NCI-H1930 (cell line): ENCODE measurements around the gene SEC61A1.
A peak's percentile ranks its signal among the peaks of the same experiment; 100 is the strongest.

Source experiments
- DNase-seq, 2 experiments: peaks; one replicate each; lab custom pipeline; 2025; lab: John Stamatoyannopoulos, UW

SEC61A1 gene

GRCh38 chr3:128077665-128078064, 25.4 kb downstream of the SEC61A1 start:
- no peak for DNase-seq

DNA sequence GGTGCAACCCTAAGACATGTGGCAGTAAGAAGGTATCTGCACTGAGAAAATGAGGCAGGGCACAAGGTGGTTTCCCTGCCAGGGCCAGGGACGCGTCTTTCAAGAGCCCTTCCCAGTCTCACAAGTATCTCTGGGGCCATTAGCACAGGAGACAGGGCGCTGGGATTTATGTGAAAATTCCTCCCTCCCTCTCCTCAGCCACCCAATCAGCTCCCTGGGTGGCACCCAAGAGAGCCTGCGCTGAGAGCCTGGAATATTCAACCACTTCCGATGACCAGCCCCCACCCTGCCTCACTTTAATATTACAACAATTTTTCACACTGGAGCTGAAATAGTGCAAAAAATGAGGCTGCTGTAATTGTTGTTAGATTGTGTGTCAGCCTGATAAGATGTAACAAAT, 26.1 kb downstream of the SEC61A1 start:
- no peak for DNase-seq

DNA sequence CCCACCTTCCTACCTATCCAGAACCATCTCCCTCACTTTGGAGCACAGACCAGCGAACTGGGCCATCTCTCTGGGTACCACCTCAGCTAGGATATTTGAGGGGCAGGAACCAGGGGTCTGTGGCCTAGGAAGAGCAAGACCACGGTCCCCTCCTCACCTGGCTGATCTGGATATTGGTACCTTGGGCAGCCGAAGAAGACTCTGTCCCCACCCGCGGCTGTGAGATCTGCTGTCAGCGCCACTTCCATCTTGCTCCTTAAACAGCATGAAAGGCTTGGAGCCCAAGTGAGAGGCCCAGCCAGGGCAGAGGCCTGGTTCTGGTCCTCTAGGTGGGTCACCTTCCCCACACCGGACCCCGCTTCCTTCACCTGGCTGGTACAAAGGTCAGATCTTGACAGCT, 26.6 kb downstream of the SEC61A1 start:
- no peak for DNase-seq

- no peak for DNase-seq
Observed at GRCh38 chr3:128079823-128080222, 27.6 kb downstream of the SEC61A1 start.

- no peak for DNase-seq
Observed at GRCh38 chr3:128080323-128081080, 28.3 kb downstream of the SEC61A1 start.

DNA sequence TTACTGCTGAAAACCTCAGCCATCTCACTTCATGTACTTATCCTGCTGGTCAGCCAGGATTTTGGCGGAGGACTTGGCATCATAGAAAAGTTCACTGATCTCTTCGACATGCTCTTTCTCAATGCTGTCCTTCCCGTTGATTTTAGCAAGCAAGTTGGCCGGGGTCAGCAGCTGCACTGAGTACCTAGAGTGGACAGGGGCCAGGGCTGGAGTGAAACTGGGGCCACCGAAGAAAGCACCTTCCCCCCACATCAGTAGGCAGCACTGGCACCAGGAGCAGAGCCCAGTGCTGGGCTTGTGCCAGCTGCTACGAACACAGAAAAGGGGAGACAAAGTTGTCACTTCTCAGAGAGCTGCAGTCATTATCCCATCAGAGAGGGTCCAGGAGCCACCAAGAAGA, 29.0 kb downstream of the SEC61A1 start:
- DNase-seq = no peak

GRCh38 chr3:128081846-128082245, 29.6 kb downstream of the SEC61A1 start:
- no peak for DNase-seq

GRCh38 chr3:128082546-128082945, 30.3 kb downstream of the SEC61A1 start:
- no peak for DNase-seq

GRCh38 chr3:128083396-128083795, 31.2 kb downstream of the SEC61A1 start:
- no peak for DNase-seq

- no peak for DNase-seq
Observed at GRCh38 chr3:128083980-128084674, 31.9 kb downstream of the SEC61A1 start.

- no peak for DNase-seq
Observed at GRCh38 chr3:128084675-128085021, 32.4 kb downstream of the SEC61A1 start.

GRCh38 chr3:128089135-128089534, 36.9 kb downstream of the SEC61A1 start:
- DNase-seq = no peak

- DNase-seq = no peak
Observed at GRCh38 chr3:128091586-128091985, 39.3 kb downstream of the SEC61A1 start.

DNA sequence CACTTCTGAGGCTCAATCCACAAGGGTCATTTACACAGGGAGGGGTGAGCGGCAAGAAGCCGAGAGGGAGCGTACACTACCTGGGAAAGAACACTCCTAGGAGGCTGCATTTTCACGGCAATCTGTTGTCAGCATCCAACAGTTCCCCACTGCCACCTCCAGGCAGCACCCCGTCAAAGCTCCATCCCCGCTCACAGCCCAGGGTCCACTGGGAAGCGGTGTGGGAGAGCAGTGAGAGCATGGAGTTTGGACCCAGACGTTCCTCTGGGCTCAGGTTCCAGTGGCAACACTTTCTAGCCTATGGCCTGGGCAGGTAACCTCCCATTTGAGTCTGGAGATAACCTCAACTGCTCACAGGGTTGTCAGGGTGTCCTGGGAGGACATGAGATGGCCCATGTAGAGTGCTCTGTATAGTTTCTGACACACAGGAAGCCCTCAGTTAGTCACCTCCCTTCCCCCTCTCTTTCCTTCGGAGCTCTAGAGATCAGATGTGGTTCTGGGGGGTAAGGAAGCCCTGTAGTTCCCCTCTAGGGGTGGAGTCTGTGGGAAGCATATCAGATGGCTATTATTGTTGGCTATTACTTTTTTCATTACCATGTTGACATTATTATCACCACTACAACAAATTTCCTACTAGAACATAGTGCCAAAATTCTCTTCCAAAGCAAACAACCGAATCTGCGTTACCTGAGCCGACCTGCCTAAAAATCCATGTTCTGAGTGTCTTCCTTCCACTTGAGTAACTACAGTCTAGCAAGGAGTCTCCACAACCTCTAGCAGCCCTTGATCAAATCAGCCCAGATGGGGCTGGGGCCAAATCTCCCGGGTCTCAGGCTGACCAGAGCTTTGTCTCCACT, 42.3 kb downstream of the SEC61A1 start:
- DNase-seq = no peak

- peak; percentile 11 to 51 for DNase-seq
Observed at GRCh38 chr3:128095222-128095703, 43.0 kb downstream of the SEC61A1 start.

DNA sequence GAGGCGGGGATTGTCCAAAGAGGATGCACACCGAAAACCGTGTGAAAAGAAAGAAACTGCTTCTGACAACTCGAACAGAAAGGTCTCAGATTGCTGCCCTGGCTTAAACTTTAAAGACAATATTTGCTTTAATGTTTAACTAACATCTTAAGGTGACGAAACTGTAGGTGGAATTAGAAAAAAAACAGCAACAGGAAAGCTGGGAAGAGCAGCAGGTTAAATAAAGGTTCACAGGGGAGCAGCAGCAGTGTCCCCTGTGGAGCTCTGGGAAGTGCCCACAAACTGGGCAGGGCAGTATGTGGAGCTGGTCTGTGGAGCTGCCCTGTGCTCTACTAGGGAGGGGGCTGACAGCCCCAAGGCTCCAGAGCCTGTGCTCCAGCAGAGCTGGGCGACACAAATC, 46.0 kb downstream of the SEC61A1 start:
- DNase-seq = no peak

DNA sequence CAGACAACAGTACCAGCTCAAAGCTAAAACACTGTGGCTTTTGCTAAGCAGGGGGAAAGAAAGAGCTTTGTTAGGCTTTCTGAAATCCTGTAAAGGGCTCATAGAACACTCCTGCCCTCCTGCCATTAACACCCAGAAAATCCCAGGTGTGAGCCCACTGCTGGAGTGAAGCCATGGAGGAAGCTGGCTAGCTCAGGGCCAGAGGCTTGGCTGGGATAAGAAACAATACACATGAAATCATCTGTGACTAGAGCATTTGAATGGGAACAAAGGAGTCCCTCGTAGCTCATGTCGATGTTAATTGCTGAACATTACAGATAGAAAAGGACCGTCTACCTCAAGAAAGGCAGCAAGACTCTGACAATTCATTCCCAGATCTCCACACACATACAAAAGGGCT, 47.9 kb downstream of the SEC61A1 start:
- no peak for DNase-seq

GRCh38 chr3:128100638-128101037, 48.4 kb downstream of the SEC61A1 start:
- DNase-seq = no peak

GRCh38 chr3:128103136-128103676, 51.0 kb downstream of the SEC61A1 start:
- no peak for DNase-seq

DNA sequence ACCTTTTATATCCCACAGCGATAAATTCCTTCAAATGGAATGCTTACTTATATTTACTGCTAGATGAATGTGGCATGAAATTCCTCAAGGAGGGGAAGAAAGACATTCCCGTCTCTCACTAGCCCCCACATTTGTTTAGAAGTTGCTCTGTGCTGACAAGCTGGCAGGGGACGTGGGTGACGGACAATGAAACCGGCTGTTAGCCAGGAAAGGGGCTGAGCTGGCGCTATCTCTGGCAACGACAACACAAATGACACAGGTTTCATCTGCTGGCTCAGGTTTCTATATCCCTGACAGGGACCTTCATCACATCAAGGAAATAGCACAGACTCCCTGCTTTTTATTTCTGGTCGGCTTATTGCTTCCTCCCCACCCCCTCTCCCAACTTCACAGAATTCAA, 55.6 kb downstream of the SEC61A1 start:
- DNase-seq = no peak

- DNase-seq = no peak
Observed at GRCh38 chr3:128111147-128111546, 58.9 kb downstream of the SEC61A1 start.

- DNase-seq = no peak
Observed at GRCh38 chr3:128112357-128112968, 60.2 kb downstream of the SEC61A1 start.
